Measurements from ENCODE around the gene ASMTL.
"Not testable (repeated sequence)": the region's sequence is repeated elsewhere in the genome, so short reads cannot be mapped to it uniquely, and the experiment has no call there.

Gene ASMTL

DNA sequence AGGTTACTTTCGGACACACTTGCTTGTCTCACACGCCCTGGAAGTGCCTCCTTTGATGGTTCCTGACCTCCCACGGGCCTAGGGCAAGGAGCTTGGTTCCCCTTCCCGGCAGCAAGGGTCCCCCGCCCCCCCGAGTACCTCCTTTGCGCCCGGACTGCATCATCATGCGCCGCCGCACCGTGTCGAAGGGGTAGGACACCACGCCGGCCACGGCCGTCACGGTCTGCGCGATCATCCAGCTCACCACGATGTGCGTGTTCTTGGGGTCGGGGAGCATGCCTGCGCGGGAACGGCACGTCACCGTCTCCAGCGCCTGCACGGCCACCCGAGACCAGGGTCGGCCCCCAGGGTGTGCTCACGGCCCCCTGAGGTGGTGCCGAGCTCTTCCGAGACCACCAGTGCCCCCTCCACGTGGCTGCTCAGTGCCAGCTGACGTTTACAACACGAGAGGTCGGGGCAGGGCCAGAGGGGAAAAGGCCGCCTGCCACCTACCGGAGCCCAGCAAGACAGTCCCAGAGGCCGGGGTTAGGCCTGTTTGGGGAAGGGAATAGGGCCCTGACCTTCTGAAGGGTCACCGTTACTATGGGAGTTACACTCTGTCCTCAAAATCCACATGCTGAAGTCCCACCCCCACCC lies 65.5 kb downstream of the ASMTL start:
- no peak for DNase-seq

- DNase-seq, result no peak
These were observed 66.2 kb downstream of the ASMTL start for GRCh38 chrX:1386338-1387127.

DNA sequence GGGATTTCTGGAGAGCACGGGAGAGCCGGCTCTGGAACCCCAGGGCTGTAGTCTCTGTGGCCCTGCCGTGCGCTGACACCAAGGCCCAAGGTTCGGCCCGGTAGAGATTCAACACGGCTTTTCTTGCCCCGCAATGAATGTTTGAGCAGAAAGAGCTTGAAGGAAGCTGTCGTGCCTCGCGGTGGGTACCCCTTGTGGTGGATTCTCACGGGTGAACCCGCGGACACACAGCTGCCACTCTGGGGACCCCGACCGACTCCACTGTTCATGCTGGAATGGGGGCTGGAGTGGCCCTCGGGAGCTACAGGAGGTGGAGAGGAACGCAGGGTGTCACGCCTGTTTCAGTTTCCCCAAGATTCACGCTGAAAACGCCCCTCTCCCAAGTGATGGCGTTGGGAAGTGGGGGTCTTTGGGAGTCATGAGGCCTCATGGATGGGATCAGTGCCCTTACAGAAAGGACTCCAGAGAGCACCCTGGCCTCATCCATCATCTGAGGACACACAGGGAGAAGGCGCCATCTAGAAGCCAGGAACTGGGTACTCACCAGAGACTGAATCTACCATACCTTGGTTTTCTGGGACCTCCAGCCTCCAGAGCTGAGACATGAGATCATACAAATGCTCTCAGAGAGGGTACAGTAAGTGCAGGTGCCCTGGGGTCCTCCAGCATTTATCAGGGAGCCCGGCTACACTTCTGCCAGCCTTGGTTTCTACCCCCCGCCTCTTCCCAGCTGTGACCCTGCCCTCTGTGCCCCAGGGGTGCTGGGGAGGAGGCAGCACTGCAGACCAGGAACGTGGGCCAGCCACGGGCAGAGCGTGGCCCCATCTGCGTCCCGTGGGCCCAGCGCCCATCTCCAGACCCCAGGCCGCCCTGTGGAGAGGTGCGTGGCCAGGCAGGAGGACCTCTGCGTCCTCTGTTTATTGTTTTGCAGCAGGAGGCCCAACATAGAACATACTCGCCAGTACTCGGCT lies 67.2 kb downstream of the ASMTL start:
- DNase-seq, result no peak

- DNase-seq, result no peak
These were observed 68.0 kb downstream of the ASMTL start for GRCh38 chrX:1384658-1385252.

DNA sequence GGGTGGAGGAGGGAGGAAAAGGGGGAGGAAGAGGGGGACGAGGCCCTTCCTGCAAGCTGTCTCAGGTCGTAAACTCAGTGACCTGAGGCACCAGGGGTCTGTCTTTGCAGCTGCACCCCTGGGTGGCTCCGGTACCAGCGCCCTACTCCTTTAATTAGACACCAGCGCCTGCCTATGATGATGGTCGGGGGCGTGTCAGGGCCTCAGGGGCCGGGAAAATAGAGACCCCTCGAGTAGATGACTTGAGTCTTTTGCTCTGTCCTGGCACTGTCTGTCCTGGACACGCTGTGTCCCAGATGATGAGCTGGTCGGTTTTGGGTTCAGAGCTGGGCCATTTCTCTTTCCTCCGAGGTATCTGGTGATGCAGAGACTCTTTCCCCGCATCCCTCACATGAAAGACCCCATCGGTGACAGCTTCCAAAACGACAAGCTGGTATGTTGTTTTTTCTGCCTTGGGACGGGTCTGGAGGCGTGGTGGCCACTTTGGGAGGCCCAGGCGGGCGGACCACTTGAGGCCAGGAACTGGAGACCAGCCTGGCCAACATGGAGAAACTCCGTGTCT lies 72.0 kb downstream of the ASMTL start:
- no peak for DNase-seq

DNA sequence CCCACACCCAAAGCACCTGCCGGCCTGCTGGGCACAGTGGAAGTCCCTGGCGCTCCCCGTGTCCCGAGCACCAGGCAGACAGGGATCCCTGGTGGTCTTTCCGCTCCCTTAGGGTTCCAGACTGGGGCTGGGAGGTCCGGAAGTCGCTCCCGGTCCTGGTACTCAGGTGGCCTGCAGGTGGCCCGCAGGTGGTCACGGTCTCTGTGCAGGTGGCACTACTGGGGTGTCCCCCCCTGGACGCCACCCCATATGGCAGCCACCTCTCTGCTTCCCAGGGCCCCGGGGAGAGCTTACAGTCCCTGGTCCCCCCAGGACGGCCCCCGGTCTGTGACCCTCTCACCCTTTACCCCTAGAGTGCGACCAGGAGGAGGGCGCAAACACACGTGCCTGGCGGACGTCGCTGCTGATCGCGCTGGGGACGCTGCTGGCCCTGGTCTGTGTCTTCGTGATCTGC lies 74.4 kb downstream of the ASMTL start:
- DNase-seq, result no peak

DNA sequence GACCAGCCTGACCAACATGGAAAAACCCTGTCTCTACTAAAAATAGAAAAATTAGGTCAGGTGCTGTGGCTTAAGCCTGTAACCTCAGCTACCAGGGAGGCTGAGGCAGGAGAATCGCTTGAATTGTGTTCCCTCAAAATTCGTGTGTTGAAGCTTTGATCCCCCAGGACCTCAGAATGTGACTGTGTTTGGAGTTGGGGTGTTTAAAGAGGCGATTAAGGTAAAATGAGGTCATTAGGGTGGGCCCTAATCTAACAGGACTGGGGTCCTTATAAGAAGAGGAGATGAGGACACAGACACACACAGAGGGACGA lies 84.4 kb downstream of the ASMTL start:
- DNase-seq, result no peak

- DNase-seq, result not testable (repeated sequence)
These were observed 86.3 kb downstream of the ASMTL start for GRCh38 chrX:1366363-1366762.

- no peak for DNase-seq
These were observed 90.8 kb downstream of the ASMTL start for GRCh38 chrX:1361910-1362309.

GRCh38 chrX:1361275-1361674 lies 91.4 kb downstream of the ASMTL start:
- DNase-seq, result no peak

DNA sequence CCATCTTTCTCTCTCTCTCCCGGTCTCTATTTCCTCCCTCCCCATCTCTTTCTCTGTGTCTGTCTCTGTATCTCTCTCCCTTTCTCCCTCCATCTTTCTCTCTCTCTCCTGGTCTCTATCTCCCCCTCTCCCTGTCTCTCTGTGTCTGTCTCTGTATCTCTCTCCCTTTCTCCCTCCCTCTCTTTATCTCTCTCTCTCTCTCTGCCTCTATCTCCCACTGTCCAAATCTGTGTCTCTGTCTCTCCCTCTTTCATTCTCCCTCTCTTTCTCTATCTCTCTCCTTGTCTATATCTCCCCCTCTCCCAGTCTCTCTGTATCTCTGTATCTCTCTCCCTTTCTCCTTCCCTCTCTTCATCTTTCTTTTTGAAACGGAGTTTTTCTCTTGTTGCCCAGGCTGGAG lies 92.5 kb downstream of the ASMTL start:
- no peak for DNase-seq

GRCh38 chrX:1359477-1359873 lies 93.2 kb downstream of the ASMTL start:
- DNase-seq, result no peak

DNA sequence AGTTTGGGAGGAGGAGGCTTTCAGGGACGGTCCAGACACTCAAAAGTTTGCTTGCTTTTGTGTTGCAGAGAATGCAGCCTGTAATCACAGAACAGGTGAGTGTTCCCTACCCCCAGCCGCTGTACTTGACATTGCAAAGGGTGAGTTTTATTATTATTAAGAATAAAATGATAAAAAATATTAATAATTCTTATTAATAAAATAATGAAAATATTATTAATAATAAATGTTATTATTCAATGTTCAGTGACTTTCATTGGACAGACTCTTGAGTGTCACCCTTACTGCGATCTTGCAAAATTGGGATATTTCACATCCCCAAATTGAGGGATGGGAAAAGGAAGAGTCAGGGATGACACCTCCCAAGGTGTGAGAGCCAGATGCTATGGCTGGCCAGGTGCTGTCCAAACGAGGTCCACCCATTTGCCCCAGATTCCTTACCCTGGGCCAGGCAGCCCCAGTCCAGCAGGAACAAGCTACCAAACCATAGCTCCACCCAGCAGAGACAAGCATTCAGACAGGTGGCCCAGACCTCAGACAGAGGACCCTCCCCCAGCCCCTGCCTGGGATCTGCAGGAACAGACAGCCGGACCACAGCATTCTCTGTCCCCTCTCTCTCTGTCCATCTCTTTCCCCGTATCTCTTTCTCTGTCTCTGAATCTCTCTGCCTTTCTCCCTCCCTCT lies 93.8 kb downstream of the ASMTL start:
- DNase-seq, result no peak

GRCh38 chrX:1357993-1358392 lies 94.7 kb downstream of the ASMTL start:
- DNase-seq, result no peak

DNA sequence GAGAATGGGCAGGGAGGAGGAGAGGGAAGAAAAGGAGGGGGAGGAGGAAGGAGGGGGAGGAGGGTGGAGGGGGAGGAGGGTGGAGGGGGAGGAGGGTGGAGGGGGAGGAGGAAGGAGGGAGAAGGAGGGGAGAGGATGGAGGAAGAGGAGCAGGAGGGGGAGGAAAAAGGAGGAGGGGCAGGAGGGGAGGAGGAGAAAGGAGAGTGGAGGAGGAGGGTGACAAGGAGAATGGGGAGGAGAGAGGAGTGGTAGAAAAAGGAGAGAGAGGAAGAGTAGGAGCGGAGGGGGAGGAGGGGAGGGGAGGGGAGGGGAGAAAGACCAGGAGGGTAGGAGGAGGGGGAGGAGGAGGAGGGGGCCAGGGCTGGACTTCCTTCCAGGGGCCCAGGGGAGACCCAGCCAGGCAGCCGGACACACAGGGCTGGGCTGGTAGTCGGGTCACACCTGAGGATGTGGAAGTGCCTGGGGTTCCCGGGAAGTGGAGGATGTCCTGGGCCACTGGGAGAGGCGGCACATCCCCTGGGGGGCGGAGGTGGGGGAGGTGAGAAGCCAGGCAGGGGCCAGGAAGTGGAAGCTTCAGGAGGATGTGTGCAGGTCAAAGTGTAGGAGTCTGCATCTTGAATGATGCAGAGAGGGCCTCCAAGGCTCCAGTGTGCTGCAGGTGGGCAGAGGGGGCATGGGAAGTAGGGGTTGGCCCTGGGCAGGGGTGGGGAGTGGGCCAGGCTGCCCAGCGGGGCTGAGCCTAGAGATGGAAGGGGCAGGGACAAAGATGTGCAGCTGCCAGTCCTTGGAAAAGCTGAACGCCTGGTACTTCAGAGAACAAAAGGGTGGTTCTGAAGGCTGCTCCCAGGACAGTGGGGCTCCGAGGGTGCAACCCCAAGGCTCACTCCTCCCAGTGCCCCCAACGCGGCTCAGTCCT lies 97.3 kb downstream of the ASMTL start:
- no peak for DNase-seq

- DNase-seq, result no peak
These were observed 98.4 kb downstream of the ASMTL start for GRCh38 chrX:1354036-1355019.

Data from effector CD4-positive, alpha-beta T cell (primary cell).